Astrocyte of the spinal cord (primary cell): ENCODE data around the gene RHNO1.

Experiments
- DNase-seq: peaks from one replicate; pipeline ENCODE4 v3.0.0; 2011; ENCODE audit warnings: low read depth, low spot score
- H3K4me3 ChIP-seq: 2 replicates; pipeline ENCODE4 v1.5.1; 2011; ENCODE audit warnings: low read depth, mild to moderate bottlenecking, low read length, moderate library complexity
- CTCF ChIP-seq: IDR thresholded peaks from 2 replicates; pipeline ENCODE4 v1.5.1; 2012; ENCODE audit warnings: low read depth, mild to moderate bottlenecking, low read length, inconsistent platforms
- in situ Hi-C: cut with HindIII; loops from 2 replicates; pipeline ENCODE4 v1.10.0; 2017; ENCODE audit warnings: low sequenced_read_pairs

RHNO1 gene

DNA sequence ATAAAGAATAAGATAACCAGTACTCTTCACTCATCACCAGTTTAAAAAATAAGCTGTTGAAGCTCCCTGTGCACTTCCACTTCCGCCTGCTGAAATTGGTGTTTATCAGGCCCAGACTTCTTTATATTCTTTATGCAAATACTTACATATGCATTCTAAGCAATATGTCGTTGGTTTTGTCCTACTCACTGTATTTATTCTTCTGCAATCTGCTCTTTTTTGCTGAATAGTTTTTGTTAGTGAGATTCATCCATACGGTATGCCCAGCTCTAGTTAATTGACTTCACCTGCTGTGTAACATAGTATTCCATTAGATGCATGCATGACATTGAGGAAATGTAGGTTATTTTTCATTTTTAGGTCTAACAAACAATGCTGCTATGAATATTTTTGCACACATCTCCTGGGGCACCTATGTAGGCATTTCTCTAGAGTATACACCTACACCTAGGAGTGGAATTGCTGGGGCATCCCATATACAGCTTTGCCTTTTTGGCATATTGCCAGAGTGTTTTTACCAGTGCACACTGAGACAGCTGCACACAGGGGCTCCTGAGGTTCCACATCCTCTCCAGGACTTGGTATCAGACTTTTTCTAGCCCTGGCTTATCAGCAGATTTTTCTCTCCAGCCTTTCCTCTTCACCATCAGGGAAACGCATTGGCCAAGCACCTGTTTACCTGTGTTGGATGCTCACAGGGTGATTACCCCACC lies 41.2 kb upstream of the RHNO1 start:
- in situ Hi-C loops: no loop called here
- TF ChIP-seq CTCF: no peak
- DNase-seq: no peak
- H3K4me3 ChIP-seq: no peak overlapping the region

DNA sequence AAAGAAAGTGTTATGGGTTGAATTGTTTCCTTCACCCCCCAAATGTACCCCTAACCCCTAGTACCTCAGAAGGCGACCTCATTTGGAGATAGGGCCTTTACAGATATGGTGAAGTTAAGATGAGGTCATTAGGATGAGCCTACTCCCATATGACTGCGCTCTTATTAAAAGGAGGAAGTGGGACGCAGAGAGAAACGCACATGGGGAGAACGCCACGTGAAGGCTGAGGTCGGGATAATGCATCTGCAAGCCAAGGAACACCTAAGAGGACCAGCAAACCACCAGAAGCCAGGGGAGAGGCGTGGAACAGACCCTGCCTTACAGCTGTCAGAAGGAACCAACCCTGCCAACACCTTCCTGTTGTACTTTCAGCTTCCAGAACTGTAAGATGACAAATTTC lies 40.4 kb upstream of the RHNO1 start:
- H3K4me3 ChIP-seq: no peak overlapping the region

DNA sequence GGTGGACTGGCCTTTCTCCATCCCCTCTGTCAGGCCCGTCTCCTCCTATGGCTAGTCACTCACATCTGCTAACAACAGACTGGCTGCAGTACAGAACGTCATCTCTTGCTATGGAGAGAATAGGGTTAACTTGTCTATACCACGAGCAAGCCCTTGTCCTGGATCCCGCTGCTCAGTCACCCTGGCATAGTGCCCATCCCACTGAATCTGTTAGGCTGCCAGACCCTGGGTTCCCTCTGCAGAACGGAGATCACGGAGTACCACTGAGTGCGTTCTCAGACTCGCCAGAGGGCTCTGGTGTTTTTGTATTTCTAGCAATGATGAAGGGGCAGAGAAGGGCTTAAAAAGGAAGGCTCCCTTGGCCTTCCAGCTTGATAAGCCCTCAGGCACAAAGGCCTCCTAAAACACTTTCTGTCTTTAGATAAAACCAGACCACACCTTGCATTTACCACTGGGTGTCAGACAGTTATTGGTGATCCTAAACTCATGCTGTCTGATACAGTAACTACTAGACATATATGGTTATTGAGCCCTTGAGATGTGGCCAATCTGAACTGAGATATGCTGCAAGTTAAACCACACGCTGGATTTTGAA lies 35.9 kb upstream of the RHNO1 start:
- no peak for DNase-seq
- no peak overlapping the region for H3K4me3 ChIP-seq
- TF ChIP-seq CTCF: no peak
- in situ Hi-C loops: no loop called here

More for the DNA sequence above, 40.4 kb upstream of the RHNO1 start:
- TF ChIP-seq CTCF: no peak
- in situ Hi-C loops: no loop called here
- no peak for DNase-seq

DNA sequence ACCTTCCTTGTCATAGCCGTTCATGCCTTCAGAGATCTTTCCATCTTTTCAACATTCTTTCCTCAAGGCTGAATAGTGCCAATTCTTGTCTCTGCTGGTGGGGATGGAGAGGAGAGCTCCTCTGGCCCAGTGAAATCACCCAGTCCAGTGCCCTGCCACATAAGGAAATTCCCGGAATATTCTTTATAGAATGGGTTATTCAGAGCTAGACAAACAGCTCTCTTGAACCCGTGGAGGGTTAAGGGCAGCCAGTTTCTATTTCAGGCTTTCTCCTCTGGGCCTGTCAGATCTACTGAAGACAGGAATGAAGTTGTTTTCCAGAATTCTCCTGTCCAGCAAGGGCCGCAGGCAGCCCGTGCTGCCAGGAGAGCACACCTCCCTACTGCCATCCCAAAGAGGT lies 34.1 kb upstream of the RHNO1 start:
- no peak for TF ChIP-seq CTCF
- no peak for DNase-seq
- in situ Hi-C loops: no loop called here
- H3K4me3 ChIP-seq: no peak overlapping the region

DNA sequence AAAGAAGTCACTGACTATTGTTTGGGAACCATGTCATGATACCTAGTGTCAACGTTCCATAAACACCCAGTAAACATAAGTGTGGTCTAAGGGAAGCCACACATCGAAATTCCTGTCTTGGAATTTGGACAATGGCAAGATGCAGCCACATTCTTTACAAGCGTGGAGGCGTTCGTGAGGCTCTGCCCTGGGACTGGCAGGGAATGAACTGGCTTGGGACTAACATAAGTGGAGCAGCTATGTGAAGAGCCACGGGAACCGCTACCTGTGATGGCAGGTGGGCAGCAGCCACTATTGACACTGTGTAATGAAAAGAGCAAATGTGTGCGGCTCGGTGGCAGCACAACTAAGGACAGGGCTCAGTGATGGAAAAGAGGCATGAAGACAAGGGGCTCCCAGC lies 32.2 kb upstream of the RHNO1 start:
- no peak overlapping the region for H3K4me3 ChIP-seq
- no peak for DNase-seq
- in situ Hi-C loops: no loop called here
- TF ChIP-seq CTCF: no peak

DNA sequence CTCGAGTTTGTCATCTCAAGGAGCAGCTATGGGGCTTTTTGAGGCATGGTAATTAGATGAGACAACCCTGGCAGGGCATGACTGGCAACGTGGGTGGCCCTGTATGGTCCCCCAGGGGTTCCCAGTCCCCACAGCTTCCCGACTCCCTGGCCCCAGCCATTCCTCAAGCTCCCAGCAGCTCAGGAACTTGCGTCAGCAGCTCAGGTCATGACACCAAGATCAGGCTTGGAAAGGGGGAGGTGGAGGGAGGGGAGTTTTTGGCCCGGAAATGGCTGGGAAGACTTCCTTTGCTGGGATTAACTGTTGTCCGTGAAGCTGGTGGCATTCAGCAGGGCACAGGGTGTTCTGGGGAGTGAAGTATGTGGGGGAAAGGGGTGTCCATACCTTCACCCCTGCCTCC lies 31.7 kb upstream of the RHNO1 start:
- H3K4me3 ChIP-seq: no peak overlapping the region
- in situ Hi-C loops: no loop called here
- no peak for TF ChIP-seq CTCF
- DNase-seq: peak; percentile 67
